ENCODE data around the gene CNGA3.

Gene CNGA3

GRCh38 chr2:98376996-98377395 lies 30.7 kb downstream of the CNGA3 start:
- no peak overlapping the region for H3K4me2 ChIP-seq (ENCODE audit: low read depth, low read length, poor library complexity, severe bottlenecking)
- H3K4me1 ChIP-seq (ENCODE audit: insufficient read depth, low read length, poor library complexity, severe bottlenecking) = no peaks in the 10 kb centered on the region
- H3K9me2 ChIP-seq (replicated peaks; ENCODE audit: low read depth, low read length) = no peaks in the 10 kb centered on the region
- H3K36me3 ChIP-seq (ENCODE audit: insufficient read depth, low read length) = no peaks in the 10 kb centered on the region
- H3K4me3 ChIP-seq (ENCODE audit: low read length, poor library complexity, severe bottlenecking) = no peak overlapping the region
- no peaks in the 10 kb centered on the region for H3K9me3 ChIP-seq (ENCODE audit: insufficient read depth, low read depth, low read length)
- H3F3A ChIP-seq (ENCODE audit: low read depth) = no peaks in the 10 kb centered on the region
- no peak overlapping the region for H3K9ac ChIP-seq (ENCODE audit: low read depth, low read length, poor library complexity, severe bottlenecking)
- no peaks in the 10 kb centered on the region for H3K27me3 ChIP-seq (ENCODE audit: insufficient read depth, low read length, poor library complexity, severe bottlenecking)
- TF ChIP-seq EZH2phosphoT487 (IDR thresholded peaks at IDR 0.05; ENCODE audit: borderline replicate concordance) (no peak), CTCF (conservative IDR thresholded peaks at IDR 0.05; ENCODE audit: low read length) (no peak)
- no peaks in the 10 kb centered on the region for H4K20me1 ChIP-seq (ENCODE audit: insufficient read depth, low read length, poor library complexity, severe bottlenecking)
- H3K79me2 ChIP-seq (ENCODE audit: insufficient read depth, low read length) = no peaks in the 10 kb centered on the region
- no peak overlapping the region for H2AFZ ChIP-seq (ENCODE audit: low read length)

DNA sequence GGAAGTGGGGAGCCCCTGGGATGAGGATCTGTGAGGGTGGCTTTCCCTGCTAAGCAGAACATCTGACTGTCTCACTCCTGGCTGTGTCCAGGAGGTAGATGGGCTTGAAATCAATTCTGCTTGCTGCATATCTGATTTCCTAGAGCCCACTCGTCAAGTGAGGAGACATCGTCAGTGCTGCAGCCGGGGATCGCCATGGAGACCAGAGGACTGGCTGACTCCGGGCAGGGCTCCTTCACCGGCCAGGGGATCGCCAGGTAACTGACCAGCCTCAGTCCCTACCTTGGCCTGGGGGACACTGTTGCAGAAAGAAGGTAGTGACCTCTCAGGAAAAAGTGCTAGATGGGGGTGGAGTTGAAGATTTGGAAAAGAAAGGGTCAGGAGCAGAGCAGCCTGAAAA lies 31.3 kb downstream of the CNGA3 start:
- Histone ChIP-seq H4K20me1 (ENCODE audit: insufficient read depth, low read length, poor library complexity, severe bottlenecking) (no peaks in the 10 kb centered on the region), H3K4me3 (ENCODE audit: low read length, poor library complexity, severe bottlenecking) (no peak overlapping the region), H3K4me1 (ENCODE audit: insufficient read depth, low read length, poor library complexity, severe bottlenecking) (no peaks in the 10 kb centered on the region), H3K9ac (ENCODE audit: low read depth, low read length, poor library complexity, severe bottlenecking) (no peak overlapping the region), H3K9me3 (ENCODE audit: insufficient read depth, low read depth, low read length) (no peaks in the 10 kb centered on the region), H3K9me2 (replicated peaks; ENCODE audit: low read depth, low read length) (no peaks in the 10 kb centered on the region), H3K36me3 (ENCODE audit: insufficient read depth, low read length) (no peaks in the 10 kb centered on the region), H3F3A (ENCODE audit: low read depth) (no peaks in the 10 kb centered on the region), H3K27me3 (ENCODE audit: insufficient read depth, low read length, poor library complexity, severe bottlenecking) (no peaks in the 10 kb centered on the region), H2AFZ (ENCODE audit: low read length) (no peak overlapping the region), H3K4me2 (ENCODE audit: low read depth, low read length, poor library complexity, severe bottlenecking) (no peak overlapping the region), H3K79me2 (ENCODE audit: insufficient read depth, low read length) (no peaks in the 10 kb centered on the region)
- no peak for TF ChIP-seq CTCF (conservative IDR thresholded peaks at IDR 0.05; ENCODE audit: low read length)
- no peak for TF ChIP-seq EZH2phosphoT487 (IDR thresholded peaks at IDR 0.05; ENCODE audit: borderline replicate concordance)

DNA sequence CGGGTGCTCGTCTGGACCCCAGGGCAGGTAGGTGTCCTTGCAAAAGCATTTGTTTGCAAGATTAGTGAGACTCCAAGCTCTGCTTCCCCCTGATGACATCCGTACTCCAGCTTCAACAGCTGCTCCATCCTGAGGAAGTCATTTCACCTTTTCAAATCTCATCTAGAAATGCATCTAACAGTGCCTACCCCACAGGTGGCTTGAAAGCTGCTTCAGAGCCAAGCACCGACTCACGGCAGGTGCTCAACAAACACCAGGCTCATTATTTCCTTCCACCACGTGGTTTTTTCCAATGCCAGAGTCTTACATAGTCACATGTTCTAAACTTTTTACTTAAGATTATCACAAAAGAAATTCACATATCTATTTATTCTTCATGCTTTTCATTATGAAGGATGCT lies 31.9 kb downstream of the CNGA3 start:
- no peak overlapping the region for H2AFZ ChIP-seq (ENCODE audit: low read length)
- no peaks in the 10 kb centered on the region for H4K20me1 ChIP-seq (ENCODE audit: insufficient read depth, low read length, poor library complexity, severe bottlenecking)
- H3K9ac ChIP-seq (ENCODE audit: low read depth, low read length, poor library complexity, severe bottlenecking) = no peak overlapping the region
- H3K9me2 ChIP-seq (replicated peaks; ENCODE audit: low read depth, low read length) = no peaks in the 10 kb centered on the region
- H3F3A ChIP-seq (ENCODE audit: low read depth) = no peaks in the 10 kb centered on the region
- no peaks in the 10 kb centered on the region for H3K79me2 ChIP-seq (ENCODE audit: insufficient read depth, low read length)
- H3K4me1 ChIP-seq (ENCODE audit: insufficient read depth, low read length, poor library complexity, severe bottlenecking) = no peaks in the 10 kb centered on the region
- no peaks in the 10 kb centered on the region for H3K27me3 ChIP-seq (ENCODE audit: insufficient read depth, low read length, poor library complexity, severe bottlenecking)
- H3K4me2 ChIP-seq (ENCODE audit: low read depth, low read length, poor library complexity, severe bottlenecking) = no peak overlapping the region
- no peaks in the 10 kb centered on the region for H3K36me3 ChIP-seq (ENCODE audit: insufficient read depth, low read length)
- no peaks in the 10 kb centered on the region for H3K9me3 ChIP-seq (ENCODE audit: insufficient read depth, low read depth, low read length)
- TF ChIP-seq EZH2phosphoT487 (IDR thresholded peaks at IDR 0.05; ENCODE audit: borderline replicate concordance) (no peak), CTCF (conservative IDR thresholded peaks at IDR 0.05; ENCODE audit: low read length) (no peak)
- no peak overlapping the region for H3K4me3 ChIP-seq (ENCODE audit: low read length, poor library complexity, severe bottlenecking)
